Motor neuron (in vitro differentiated cells): ENCODE data around the gene HYDIN. TPM values are rescaled to one million over a fixed set of nuclear protein-coding genes. Genes with fewer than 3 reads are reported as not detected.

Experiments
- ATAC-seq, 8 experiments: fragments of 200-7000 bp; cut with Tn5 transposase; replicated peaks in 6 of 8; 2 replicates each; pipeline ENCODE4 v1.8.0; 2021; ENCODE audit warnings: mild to moderate bottlenecking in 8 of 8, moderate library complexity in 8 of 8
- H3K27ac ChIP-seq, 2 donors: fragments of 250-450 bp; sonication (Bioruptor Pico); 2 replicates each; pipeline ENCODE4 v1.9.0; 2021; ENCODE audit warnings: antibody characterized with exemption in 2 of 2, mild to moderate bottlenecking in 2 of 2, moderate library complexity in 1 of 2
- H3K4me1 ChIP-seq, 2 donors: fragments of 250-450 bp; sonication (Bioruptor Pico); replicated peaks in 1 of 2; 2 replicates each; pipeline ENCODE4 v1.6.1; 2021; ENCODE audit warnings: antibody characterized with exemption in 2 of 2, mild to moderate bottlenecking in 2 of 2, moderate library complexity in 1 of 2
- H3K4me3 ChIP-seq, 5 donors: fragments of 250-450 bp; sonication (Bioruptor Pico); 2 replicates each; pipeline ENCODE4 v1.9.0; 2021; ENCODE audit warnings: antibody characterized with exemption in 5 of 5, mild to moderate bottlenecking in 5 of 5, moderate library complexity in 4 of 5
- WGBS, 10 experiments: fragments of 450-650 bp; shearing (Covaris generic); methylation state at CpG; one replicate each; pipeline ENCODE4 v1.0.0; 2022; 5-methylcytosine and 5-hydroxymethylcytosine counted together
- in situ Hi-C, 9 experiments: fragments of 400-800 bp; cut with MboI; loops; one replicate each; pipeline ENCODE4 v1.15.0; 2021; ENCODE audit warnings: low sequenced_read_pairs in 9 of 9, low pct_unique_long_range_greater_than_20kb in 2 of 9; ENCODE audit not compliant: unreplicated experiment in 9 of 9
- total RNA-seq, 8 experiments: library from RNA; unstranded; fragments of 300-600 nt; gene quantifications; 2 replicates each; pipeline versions ENCODE4 v1.2.3 to v1.2.4, GENCODE V29; 2022

HYDIN gene
- total RNA-seq, 8 experiments from 2014 or later = 0.61 to 28.9 (median 5.3) TPM

- Histone ChIP-seq H3K27ac (no peak overlapping the region), H3K4me1 (peaks cover 0 to 9% of the 10 kb centered on the region in 2 donors), H3K4me3 (no peak overlapping the region)
- in situ Hi-C loops = no loop called here
- peak in 1 of 8 experiments; percentile 6 for ATAC-seq
- 49 to 94% (median 66%) methylated on average over 2 to 7 of the region's 8 CpGs for WGBS, 10 experiments
These were observed 436.5 kb downstream of the HYDIN start for GRCh38 chr16:70793851-70794502.

- H3K27ac ChIP-seq = no peak overlapping the region
- 58 to 100% (median 76%) methylated on average over 1 to 6 of the region's 8 CpGs; no CpG with 5 or more reads in 4 of the 10 experiments for WGBS, 10 experiments
- no peak overlapping the region for H3K4me3 ChIP-seq
- peaks cover 0 to 9% of the 10 kb centered on the region in 2 donors for H3K4me1 ChIP-seq
- no peak for ATAC-seq
- in situ Hi-C loops = no loop called here
These were observed 439.7 kb downstream of the HYDIN start for GRCh38 chr16:70790815-70791214.

- no peak overlapping the region for H3K4me3 ChIP-seq
- WGBS, 10 experiments = 40 to 87% (median 77%) methylated on average over 1 to 12 of the region's 16 CpGs; no CpG with 5 or more reads in 2 of the 10 experiments
- peaks cover 0 to 9% of the 10 kb centered on the region in 2 donors for H3K4me1 ChIP-seq
- H3K27ac ChIP-seq = no peak overlapping the region
- peak in 1 of 8 experiments; percentile 12 for ATAC-seq
- in situ Hi-C loops = no loop called here
These were observed 440.7 kb downstream of the HYDIN start for GRCh38 chr16:70789595-70790447.

- WGBS, 10 experiments = 31 to 100% (median 83%) methylated on average over 1 to 12 of the region's 18 CpGs; no CpG with 5 or more reads in 1 of the 10 experiments
- H3K4me3 ChIP-seq = no peak overlapping the region
- in situ Hi-C loops = no loop called here
- no peak overlapping the region for H3K27ac ChIP-seq
- peaks cover 0 to 3% of the 10 kb centered on the region in 2 donors for H3K4me1 ChIP-seq
- peak in 3 of 8 experiments; percentile 76 to 81 (median 77) for ATAC-seq
These were observed 441.6 kb downstream of the HYDIN start for GRCh38 chr16:70788668-70789594.

- in situ Hi-C loops = no loop called here
- H3K4me1 ChIP-seq = no peaks in the 10 kb centered on the region
These were observed 444.3 kb downstream of the HYDIN start for GRCh38 chr16:70786020-70786755.

GRCh38 chr16:70784692-70785555, 445.6 kb downstream of the HYDIN start:
- Histone ChIP-seq H3K4me1 (no peaks in the 10 kb centered on the region), H3K4me3 (no peak overlapping the region), H3K27ac (no peak overlapping the region)
- 75 to 100% (median 96%) methylated on average over 2 to 13 of the region's 21 CpGs for WGBS, 10 experiments
- in situ Hi-C loops = no loop called here
- ATAC-seq = no peak

More at GRCh38 chr16:70786020-70786755, 444.3 kb downstream of the HYDIN start:
- Histone ChIP-seq H3K4me3 (no peak overlapping the region), H3K27ac (no peak overlapping the region)
- WGBS, 10 experiments = 68 to 100% (median 97%) methylated on average over 2 to 14 of the region's 19 CpGs; no CpG with 5 or more reads in 1 of the 10 experiments
- ATAC-seq = no peak

GRCh38 chr16:70782237-70782636, 448.3 kb downstream of the HYDIN start:
- Histone ChIP-seq H3K27ac (no peak overlapping the region), H3K4me3 (no peak overlapping the region), H3K4me1 (no peaks in the 10 kb centered on the region)
- ATAC-seq = no peak
- in situ Hi-C loops = no loop called here
- 80 to 100% (median 100%) methylated on average over 1 of the region's 3 CpGs; no CpG with 5 or more reads in 7 of the 10 experiments for WGBS, 10 experiments

GRCh38 chr16:70781800-70782199, 448.7 kb downstream of the HYDIN start:
- Histone ChIP-seq H3K4me1 (no peaks in the 10 kb centered on the region), H3K27ac (no peak overlapping the region), H3K4me3 (no peak overlapping the region)
- in situ Hi-C loops = no loop called here
- 84 to 100% (median 93%) methylated on average over 2 to 6 of the region's 14 CpGs; no CpG with 5 or more reads in 4 of the 10 experiments for WGBS, 10 experiments
- ATAC-seq = no peak

- no peak for ATAC-seq
- Histone ChIP-seq H3K4me3 (no peak overlapping the region), H3K4me1 (no peaks in the 10 kb centered on the region), H3K27ac (no peak overlapping the region)
- 86 to 100% (median 95%) methylated on average over 1 to 5 of the region's 10 CpGs; no CpG with 5 or more reads in 5 of the 10 experiments for WGBS, 10 experiments
- in situ Hi-C loops = no loop called here
These were observed 450.0 kb downstream of the HYDIN start for GRCh38 chr16:70780546-70780945.

- in situ Hi-C loops = no loop called here
- no peak overlapping the region for H3K27ac ChIP-seq
- 20 to 100% (median 100%) methylated on average over 1 of the region's 1 CpG; no CpG with 5 or more reads in 4 of the 10 experiments for whole genome bisulfite sequencing, 10 experiments
- no peaks in the 10 kb centered on the region for H3K4me1 ChIP-seq
- ATAC-seq = peak in 1 of 8 experiments; percentile 22
- no peak overlapping the region for H3K4me3 ChIP-seq
These were observed 451.2 kb downstream of the HYDIN start for GRCh38 chr16:70779361-70779760.

GRCh38 chr16:70778901-70779309, 451.6 kb downstream of the HYDIN start:
- in situ Hi-C loops = no loop called here
- Histone ChIP-seq H3K4me3 (no peak overlapping the region), H3K4me1 (no peaks in the 10 kb centered on the region), H3K27ac (no peak overlapping the region)
- ATAC-seq = peak in 6 of 8 experiments; percentile 24 to 98 (median 87)
- WGBS, 10 experiments = 0 to 87% (median 33%) methylated on average over 1 to 7 of the region's 8 CpGs; no CpG with 5 or more reads in 1 of the 10 experiments
